Thymus (tissue), 11 donors: Measurements from ENCODE around the gene MBD3L5. TPM values are rescaled to one million over a fixed set of nuclear protein-coding genes. Genes with fewer than 3 reads are reported as not detected.

ENCODE experiments used
- DNase-seq, 9 donors: peaks; one replicate each; pipeline ENCODE4 v3.0.0-alpha.2; 2013; ENCODE audit warnings: low spot score in 9 of 9, low read depth in 6 of 9, missing footprints in 1 of 9
- H3K27ac ChIP-seq, 2 donors: one replicate each; pipeline ENCODE4 v1.5.1; 2013; ENCODE audit warnings: control low read depth in 1 of 2, low read depth in 1 of 2, low read length in 1 of 2, mild to moderate bottlenecking in 1 of 2, moderate library complexity in 1 of 2
- H3K27me3 ChIP-seq, 2 donors: one replicate each; pipeline ENCODE4 v1.5.1; 2013; ENCODE audit warnings: low read length in 1 of 2; ENCODE audit not compliant: control insufficient read depth in 2 of 2, insufficient read depth in 1 of 2
- H3K36me3 ChIP-seq, 2 donors: one replicate each; pipeline ENCODE4 v1.5.1; 2013; ENCODE audit warnings: low read length in 1 of 2, mild to moderate bottlenecking in 1 of 2, moderate library complexity in 1 of 2; ENCODE audit not compliant: control insufficient read depth in 2 of 2, insufficient read depth in 2 of 2
- H3K4me1 ChIP-seq, 2 donors: one replicate each; pipeline ENCODE4 v1.5.1; 2013; ENCODE audit warnings: low read length in 2 of 2; ENCODE audit not compliant: control insufficient read depth in 2 of 2, insufficient read depth in 2 of 2
- H3K4me3 ChIP-seq, 2 donors: one replicate each; pipeline ENCODE4 v1.5.1; 2013; ENCODE audit warnings: low read length in 2 of 2, control low read depth in 1 of 2, mild to moderate bottlenecking in 1 of 2
- H3K9me3 ChIP-seq, 2 donors: one replicate each; pipeline ENCODE4 v1.5.1; 2013; ENCODE audit warnings: low read length in 1 of 2, mild to moderate bottlenecking in 1 of 2; ENCODE audit not compliant: control insufficient read depth in 2 of 2, insufficient read depth in 1 of 2
- WGBS: extraction: QIAGEN DNeasy Blood & Tissue Kit; methylation state at CpG from one replicate; pipeline ENCODE4 v1.1.7; 2013; 5-methylcytosine and 5-hydroxymethylcytosine counted together
- polyA plus RNA-seq: library from polyadenylated mRNA; stranded (reverse); fragments of 200-250 nt; gene quantifications from one replicate; pipeline ENCODE4 v1.2.3, GENCODE V29; 2013
- total RNA-seq: library from RNA; stranded (reverse); fragments of 120-200 nt; gene quantifications from one replicate; pipeline ENCODE4 v1.2.4, GENCODE V29; 2013
- donor health status: healthy.

Gene MBD3L5
- total and polyA plus RNA-seq, 2 donors = 0.21 TPM; not detected in 1

DNA sequence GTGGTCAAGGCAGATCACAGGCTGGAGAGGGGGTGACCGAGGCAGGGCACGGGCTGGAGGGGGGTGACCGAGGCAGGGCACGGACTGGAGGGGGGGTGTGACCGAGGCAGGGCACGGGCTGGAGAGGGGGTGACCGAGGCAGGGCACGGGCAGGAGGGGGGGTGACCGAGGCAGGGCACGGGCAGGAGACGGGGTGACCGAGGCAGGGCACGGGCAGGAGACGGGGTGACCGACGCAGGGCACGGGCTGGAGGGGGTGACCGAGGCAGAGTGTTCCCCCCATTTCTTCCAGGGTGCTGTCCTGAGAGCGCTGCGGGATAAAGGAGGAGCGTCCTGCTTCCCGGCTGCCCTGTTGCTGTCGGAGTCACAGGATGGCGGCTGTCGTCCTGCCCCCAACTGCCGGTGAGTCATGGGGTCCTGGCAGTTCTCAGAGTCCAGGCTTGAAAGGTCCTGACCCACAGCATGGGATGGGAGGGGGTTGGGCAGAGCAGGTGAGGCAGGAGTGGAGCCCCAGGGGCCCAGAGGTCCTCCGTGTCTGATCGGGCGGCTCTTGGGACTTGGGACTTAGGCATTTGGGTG lies 44.4 kb downstream of the MBD3L5 start:
- H3K9me3 ChIP-seq = peaks cover 24 to 34% of the 10 kb centered on the region in 2 donors

GRCh38 chr19:7076151-7076550 lies 45.8 kb downstream of the MBD3L5 start:
- peaks cover 37 to 47% of the 10 kb centered on the region in 2 donors for H3K9me3 ChIP-seq
- H3K27ac ChIP-seq = no peak overlapping the region
- H3K4me3 ChIP-seq = no peak overlapping the region
- no peak for DNase-seq
- H3K4me1 ChIP-seq = no peaks in the 10 kb centered on the region
- peaks cover 90 to 93% of the 10 kb centered on the region in 2 donors for H3K36me3 ChIP-seq
- WGBS = 98% methylated on average over 6 of the region's 6 CpGs
- H3K27me3 ChIP-seq = no peaks in the 10 kb centered on the region

More for the DNA sequence above, 44.4 kb downstream of the MBD3L5 start:
- Histone ChIP-seq H3K4me3 (no peak overlapping the region), H3K27me3 (no peaks in the 10 kb centered on the region), H3K4me1 (peaks cover 5 to 10% of the 10 kb centered on the region in 2 donors), H3K27ac (no peak overlapping the region), H3K36me3 (peaks cover 76 to 84% of the 10 kb centered on the region in 2 donors)
- DNase-seq = no peak
- WGBS = over 99% methylated on average over 29 of the region's 29 CpGs

DNA sequence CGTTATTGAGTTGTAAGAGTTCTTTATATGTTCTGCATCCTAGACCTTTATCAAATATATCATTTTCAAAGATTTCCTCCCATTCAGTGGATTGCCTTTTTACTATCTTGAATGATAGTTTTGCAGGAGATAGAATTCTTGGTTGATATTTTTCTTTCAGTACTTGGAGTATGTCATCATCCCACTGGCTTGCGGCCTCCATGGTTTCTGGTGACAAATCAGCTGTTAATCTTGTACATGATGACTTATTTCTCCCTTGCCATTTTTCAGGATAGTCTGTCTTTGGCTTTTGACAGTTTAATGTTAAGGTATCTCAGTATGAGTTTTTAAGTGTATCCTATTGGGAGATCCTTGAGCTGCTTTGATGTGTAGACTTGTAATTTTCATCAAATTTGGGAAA lies 47.6 kb downstream of the MBD3L5 start:
- Histone ChIP-seq H3K27me3 (no peaks in the 10 kb centered on the region), H3K36me3 (peaks cover 95 to 98% of the 10 kb centered on the region in 2 donors), H3K4me1 (no peaks in the 10 kb centered on the region), H3K27ac (no peak overlapping the region), H3K9me3 (peaks cover 49 to 61% of the 10 kb centered on the region in 2 donors), H3K4me3 (no peak overlapping the region)
- no peak for DNase-seq
- WGBS = 97% methylated on average over 2 of the region's 2 CpGs

Other genes with a start within 250 kb of the MBD3L5 start
- 3.9 TPM for gene ADGRE1, start 143.0 kb upstream of the MBD3L5 start, total RNA-seq
- 1.8 TPM for gene ADGRE1, start 143.0 kb upstream of the MBD3L5 start, polyA plus RNA-seq
- gene MBD3L2B, start 9.1 kb upstream of the MBD3L5 start, total RNA-seq = 0.19 TPM
- gene MBD3L2B, start 9.1 kb upstream of the MBD3L5 start, polyA plus RNA-seq = 0.71 TPM
- gene MBD3L4, start 9.6 kb downstream of the MBD3L5 start, total RNA-seq = not detected
- gene MBD3L4, start 9.6 kb downstream of the MBD3L5 start, polyA plus RNA-seq = not detected
- 0.09 TPM for gene MBD3L2, start 18.7 kb downstream of the MBD3L5 start, total RNA-seq
- 0.78 TPM for gene MBD3L2, start 18.7 kb downstream of the MBD3L5 start, polyA plus RNA-seq
- 0.24 TPM for gene MBD3L3, start 28.1 kb downstream of the MBD3L5 start, total RNA-seq
- gene MBD3L3, start 28.1 kb downstream of the MBD3L5 start, polyA plus RNA-seq = 1.1 TPM
- 12.7 TPM for gene ZNF557, start 39.1 kb downstream of the MBD3L5 start, total RNA-seq
- 5.2 TPM for gene ZNF557, start 39.1 kb downstream of the MBD3L5 start, polyA plus RNA-seq